Cerebellar cortex (tissue), 1 donor: ENCODE results near the gene NEK10.
A peak's percentile ranks its signal among the peaks of the same experiment; 100 is the strongest.

Source experiments
- DNase-seq: peaks from one replicate; pipeline ENCODE4 v3.0.0-alpha.2; 2015; ENCODE audit warnings: low spot score

NEK10 gene

DNA sequence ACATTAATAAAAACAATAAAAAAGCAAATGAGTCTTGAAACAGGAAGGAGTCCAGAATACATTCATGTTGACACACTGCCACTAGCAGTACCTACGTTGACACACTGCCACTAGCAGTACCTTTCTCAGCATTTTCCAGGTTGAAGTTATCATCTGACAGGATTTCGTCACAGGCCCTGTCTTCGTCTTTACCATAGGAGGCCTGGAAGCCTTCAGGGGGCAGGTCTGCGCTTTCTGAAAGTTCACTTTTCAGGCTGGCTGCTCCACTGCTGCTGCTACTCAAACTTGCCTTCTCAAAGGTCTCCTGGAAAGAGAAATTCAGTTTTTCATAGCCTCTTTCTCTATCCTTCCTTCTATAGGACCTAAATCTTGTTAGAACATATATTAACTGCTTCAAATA is 194.7 kb downstream of the NEK10 start:
- DNase-seq: no peak

DNA sequence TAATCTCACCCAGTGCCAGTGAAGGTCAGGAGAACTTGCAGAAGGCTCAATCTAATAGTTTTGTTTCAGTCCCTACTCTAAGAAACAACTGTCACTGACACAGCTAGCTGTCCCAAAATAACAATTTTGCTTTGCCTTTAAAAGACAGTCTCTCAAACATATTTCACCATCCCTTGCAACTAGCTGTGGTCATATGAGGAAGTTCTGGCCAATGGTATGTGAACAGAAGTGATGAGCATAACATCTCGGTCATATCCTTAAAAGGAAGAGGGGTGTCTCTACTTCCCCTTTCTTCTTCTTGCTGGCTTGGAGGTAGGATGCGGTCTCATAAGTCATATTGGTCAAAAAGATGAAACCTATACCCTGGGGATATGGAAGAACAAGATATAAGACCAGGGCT is 198.1 kb downstream of the NEK10 start:
- no peak for DNase-seq

DNA sequence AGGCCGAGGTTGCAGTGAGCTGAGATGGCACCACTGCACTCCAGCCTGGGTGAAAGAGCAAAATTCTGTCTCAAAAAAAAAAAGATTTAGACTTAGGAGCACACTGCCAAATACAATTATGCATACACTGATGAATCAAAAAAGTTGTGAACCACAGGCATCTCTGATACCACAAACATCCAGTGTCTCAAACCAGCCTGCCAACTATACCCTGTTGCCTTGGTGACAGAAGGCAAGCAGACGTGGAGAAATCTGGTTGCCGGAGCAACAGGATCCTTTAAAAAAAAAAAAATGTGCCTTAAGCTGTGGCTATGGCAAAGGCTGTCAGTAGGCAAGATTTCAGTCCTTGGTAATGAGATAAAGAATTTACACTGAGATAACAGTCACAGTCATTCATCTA is 202.3 kb downstream of the NEK10 start:
- peak; percentile 7 for DNase-seq

DNA sequence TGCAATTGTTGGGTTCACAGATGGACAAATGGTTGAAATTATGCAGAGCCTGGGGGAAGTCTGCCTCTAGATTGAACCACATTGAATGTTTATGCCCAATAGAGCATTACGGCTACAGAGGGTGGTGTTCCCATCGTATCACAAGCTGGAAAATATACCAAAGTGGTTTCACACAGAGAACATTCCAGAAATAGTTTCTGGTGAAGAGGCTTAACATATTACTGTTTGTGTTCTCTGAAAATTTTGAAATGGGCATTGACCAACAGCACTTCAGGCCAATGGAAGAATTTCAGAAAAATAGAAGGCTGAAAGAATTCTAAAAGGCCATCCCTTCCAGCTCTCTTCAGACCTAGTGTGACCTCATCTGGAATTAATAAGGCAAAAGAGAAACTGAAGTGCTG is 203.9 kb downstream of the NEK10 start:
- DNase-seq: no peak

DNA sequence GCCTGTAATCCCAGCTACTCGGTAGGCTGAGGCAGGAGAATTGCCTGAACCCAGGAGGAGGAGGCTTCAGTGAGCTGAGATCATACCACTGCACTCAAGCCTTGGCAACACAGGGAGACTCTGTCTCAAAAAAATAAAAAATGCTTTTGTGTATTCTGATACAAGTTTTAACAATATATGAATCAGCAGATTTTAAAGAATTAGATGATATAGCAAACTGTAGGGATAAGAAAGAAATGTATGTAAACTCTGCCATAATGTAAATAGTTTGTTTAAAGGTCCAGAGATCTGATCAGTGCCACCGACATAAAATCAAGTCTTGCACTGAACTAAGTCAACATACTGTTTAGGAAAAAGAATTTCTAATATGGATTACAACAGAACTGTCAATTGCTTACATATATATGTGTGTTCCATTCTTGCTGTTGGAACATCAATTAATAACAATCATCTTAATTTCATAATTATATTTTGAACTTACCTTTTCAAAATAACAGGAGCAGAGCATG is 208.3 kb downstream of the NEK10 start:
- DNase-seq: no peak

DNA sequence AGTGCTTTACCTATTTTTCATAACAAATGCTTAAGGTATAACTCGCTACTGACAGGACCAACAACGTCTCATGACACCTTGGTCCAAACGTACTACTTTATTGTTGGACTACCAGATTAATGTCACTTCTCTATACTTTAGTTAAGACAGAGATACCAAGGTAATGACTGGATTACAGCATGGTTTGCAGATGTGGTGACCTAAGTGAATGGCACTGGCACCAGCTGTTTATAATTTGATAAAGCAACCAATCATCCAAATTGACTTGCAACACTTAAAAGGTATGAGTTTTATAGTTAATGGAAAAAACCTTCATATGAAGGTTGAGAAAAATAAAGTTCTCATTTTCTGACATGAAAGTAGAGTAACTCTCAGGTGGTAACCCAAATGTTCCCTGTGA is 209.0 kb downstream of the NEK10 start:
- DNase-seq: no peak

DNA sequence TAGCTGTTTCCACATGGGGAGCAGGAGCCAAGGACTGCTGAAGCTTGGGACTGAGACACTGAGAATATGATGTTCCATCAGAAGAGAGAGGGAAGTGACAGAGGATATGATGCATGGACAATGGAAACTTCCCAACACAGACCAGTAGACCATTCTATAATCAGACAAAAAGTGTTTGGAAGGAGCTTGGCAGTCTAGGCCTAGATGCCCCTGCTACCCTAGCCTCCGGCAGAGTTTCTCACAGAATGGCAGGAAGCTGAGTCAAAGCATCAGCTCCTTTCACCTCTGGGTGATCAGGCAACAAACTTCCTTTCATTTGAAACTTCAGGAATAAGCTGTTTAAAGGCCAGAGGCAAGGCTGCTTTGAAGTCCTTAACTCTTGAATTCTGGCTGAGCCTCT is 222.0 kb downstream of the NEK10 start:
- DNase-seq: no peak

DNA sequence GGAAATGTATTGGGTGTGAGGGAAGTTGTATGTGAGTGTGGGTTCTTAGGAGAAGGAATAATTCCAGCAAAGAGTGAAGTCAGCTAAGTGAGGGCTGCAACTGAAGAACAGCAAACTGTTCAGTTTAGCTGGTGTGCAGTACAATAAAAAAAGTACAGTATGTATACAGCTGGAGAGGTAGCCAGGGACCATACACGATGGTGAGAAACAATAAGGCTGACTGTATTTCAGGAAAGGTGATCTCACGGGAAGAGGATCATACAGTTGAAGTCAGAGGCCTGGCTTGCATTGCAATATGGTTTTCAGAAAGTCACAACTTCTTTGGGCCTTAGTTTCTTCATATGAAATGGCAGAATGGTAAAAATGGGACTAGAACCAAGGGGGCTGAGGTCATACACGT is 222.4 kb downstream of the NEK10 start:
- DNase-seq: no peak

DNA sequence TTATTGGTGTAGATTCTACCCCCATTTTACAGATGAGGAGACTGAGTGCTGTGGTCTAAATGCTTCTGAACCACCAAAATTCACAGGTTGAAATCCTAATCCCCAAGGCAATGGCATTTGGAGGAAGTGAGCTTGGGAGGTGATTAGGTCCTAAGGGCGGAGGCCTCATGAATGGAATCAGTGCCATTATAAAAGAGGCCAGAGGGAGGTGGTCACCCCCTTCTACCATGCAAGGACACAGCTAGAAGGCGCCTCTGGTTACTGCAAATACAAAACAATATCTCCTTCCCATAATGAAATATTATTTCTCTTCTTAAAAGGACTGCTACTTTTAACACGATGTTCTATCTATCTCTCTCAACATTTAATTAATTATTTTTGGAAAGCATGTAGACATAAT is 223.5 kb downstream of the NEK10 start:
- no peak for DNase-seq

DNA sequence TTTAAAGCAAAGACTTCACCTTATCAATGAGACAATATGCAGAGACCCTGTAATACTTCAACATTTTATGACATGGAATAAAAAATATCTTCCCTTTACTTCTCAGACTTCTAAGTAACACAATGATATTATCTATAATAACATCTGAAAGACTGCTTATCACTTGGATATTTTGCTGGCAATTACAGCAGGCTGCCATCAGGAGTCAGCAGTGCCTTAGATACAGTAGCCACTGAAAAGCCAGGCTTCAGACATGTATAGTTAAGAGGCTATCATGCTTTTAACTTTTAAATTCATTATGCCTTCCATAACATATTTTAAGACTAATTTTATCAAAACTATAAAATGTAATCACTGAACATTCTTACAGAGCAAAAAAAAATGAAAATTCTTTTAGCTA is 227.5 kb downstream of the NEK10 start:
- no peak for DNase-seq

DNA sequence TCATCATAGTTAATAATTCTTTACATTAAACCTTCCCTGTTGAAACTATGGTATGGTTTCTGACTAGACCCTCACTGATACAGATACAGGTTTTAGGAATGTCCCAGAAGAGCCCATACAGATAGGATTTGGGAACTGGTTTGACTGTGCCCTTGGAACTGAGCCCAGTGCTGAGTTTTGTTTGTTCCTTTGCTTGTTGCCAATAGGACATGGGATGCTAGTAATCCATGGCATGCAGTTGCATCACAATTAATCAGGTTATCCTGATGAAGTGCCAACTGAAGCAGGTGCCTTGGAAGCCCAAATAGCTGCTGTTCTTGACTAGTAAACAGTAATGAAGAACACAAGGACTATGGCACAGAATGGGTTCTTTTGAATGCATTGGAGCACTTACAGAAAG is 230.6 kb downstream of the NEK10 start:
- no peak for DNase-seq

DNA sequence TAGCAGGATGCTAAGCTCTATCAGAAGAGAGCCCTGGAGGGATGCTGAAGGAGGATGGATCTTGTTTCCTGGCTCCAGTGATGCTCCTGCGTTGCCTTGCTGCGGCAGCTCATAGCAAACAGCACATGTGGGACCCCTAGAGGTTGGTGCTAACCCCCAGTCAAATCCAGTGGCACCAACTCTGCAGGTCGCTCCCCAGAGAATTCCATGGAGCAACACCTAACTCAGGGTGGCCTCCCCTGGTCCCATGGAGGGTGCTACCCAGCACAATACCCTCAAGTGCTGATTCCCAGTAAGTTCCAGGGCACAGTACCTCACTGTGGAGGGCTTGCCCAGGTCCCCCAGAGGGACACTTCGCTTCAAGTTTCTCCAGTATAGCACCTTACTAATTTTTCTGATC is 231.2 kb downstream of the NEK10 start:
- no peak for DNase-seq

DNA sequence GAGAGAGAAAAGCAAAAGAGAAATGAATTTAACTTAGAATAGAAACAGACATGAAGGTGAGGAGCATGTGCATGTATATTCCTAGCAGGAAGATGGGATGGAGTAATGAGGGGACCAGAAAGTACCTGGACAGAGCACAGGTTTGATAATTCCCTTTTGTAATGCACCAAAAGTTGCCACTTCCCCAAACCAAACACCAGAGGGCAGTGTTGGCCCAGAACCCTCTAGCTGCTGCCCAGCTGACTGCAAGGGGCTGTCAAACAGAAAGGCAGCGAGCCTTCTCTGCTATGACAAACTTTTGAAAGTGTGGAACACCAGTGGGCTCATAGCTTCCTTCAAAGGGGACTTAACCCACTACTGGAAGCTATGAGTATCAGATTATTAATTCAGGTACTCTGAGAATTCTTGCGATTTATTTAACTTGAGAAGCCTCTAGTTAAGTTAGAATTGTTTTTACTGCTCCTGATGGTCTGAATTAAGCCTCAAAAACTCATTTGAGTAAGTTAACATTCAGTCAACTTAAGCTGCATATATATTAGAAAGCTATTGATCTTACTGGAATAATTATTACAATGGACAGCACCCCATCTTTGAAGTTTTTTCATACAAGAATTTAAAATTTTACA is 234.9 kb downstream of the NEK10 start:
- peak; percentile 65 for DNase-seq

DNA sequence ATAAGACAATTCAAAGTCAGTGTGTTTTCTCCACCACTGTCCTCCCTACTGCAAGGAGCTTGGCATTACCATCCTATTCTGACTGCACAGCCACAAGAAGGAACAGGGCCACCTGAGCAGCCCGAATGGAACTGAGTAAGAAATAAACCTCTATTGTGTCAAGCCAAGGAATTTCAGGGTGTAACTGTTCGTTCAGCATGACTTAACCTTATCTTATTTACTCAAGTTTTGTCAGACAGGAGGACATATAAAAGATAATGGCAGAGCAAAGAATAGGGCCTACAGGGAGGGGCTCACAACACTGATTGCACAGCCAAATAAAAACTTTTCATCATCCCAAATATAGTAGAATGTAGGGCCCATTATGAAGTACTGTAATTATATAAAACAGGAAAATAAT is 236.1 kb downstream of the NEK10 start:
- no peak for DNase-seq

DNA sequence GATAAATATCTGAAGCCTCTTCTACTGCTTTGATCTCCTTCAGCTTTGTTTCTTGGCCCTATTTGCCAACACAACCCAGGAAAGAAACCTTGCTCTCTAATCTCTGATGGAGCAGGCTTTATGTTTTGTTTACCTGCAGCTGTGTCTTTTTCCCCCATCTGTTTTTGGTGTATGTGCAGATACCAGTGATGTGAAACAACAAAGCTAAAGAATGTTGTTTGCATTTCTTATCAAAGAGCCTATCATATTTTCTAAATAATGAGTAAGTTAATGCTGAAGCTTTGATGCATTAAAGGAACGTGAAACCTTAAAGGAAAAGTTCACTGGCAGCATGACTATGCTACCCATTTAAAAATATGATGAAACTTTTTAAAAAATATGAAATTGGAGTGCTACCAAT is 238.4 kb downstream of the NEK10 start:
- DNase-seq: no peak

DNA sequence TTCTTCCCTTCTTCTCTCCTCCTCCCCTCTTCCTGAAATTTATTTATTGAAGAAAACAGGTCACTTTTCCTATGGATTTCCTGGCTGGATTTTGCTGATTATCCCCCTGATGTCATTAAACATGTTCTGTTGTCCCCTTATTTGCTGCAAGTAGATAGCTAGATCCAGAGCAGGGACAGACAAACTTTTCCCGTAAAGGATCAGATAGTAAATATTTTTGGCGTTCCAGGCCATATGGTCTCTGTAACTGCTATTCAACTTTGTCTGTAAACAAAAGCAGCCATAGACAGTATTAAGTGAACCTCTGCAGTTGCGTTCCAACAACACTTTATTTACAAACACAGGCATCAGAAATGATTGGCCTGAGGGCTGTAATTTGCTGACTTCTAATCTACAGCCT is 241.3 kb downstream of the NEK10 start:
- DNase-seq: no peak

DNA sequence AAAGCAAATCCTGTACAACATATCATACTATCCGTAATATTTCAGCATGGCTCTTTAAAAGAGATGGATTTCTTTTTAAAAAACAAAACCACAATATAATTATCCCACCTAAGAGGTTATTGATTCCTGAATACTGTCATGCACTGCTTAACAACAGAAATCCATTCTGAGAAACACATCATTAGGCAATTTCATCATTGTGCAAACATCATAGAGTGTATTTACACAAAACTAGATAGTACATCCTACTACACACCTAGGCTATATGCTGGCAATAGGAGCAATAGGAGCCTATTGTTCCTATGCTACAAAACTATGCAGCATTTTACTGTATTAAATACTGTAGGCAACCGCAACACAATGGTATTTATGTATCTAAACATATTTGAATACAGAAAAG is 242.0 kb downstream of the NEK10 start:
- no peak for DNase-seq

DNA sequence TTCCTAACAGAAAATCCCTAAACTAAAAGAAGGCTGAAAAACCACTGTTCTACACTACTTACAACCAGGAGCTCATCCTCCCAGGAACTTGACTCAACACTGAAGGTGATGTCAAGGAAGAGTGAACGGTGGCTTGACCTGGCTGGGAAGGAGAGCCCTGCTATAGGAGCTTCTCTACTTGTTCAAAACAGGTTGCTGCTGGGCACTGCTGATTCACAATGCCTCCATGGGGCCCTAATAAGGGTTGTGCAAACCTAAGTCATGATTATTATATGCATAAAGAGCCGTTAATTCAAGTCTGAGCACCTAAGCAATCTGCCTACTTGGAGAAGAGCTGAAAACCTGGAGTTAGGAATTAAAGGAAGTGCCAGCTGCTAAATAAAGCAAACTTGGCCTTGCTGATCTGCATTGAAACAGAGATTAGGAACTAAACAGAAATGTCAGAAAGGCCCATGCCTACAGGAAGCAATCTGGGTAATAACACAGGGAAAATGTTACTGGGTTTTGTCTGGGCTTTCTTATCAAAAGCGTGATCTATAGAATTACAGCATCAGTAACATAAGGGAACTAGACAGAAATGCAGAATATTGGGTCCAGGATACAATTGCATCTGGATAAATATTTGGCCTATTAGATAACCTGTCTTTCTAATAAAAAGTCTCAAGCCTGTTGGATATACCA is 243.2 kb downstream of the NEK10 start:
- DNase-seq: no peak

DNA sequence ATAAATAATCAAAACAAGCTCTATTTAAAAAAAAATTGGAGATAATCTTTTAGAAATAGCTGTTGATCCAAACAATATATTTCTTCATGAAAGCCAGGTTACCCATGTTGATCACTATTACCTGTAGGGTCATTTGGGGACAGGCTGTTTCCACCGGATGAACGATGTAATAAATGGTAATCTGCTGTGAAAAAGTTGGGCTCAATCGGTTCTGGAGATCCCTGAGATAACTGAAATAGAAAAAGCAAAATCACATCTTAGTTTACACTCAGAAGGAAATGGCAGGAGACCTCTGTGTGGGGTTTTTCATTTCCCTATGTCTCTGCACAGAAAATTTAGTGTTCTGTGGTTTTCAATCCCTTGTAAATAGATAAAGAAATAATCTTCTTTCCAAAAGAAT is 249.5 kb downstream of the NEK10 start:
- DNase-seq: no peak

DNA sequence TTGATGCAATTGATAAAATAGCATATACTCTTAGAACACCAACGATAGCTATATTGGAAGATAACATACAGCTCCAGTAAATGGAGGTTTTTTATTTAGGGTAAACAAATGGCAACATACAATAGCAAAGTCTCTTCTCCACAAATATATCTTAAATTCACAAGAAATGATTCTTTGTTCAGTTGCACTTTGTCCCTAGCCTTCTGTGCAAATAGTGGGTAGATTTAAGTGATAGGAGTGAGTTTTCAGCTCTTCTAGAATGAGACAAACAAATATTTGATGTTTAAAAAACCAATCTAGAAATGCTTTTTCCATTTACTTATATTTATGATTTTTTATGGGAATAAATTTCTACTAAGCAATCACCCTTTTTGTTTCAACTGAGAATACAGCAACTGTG is 253.8 kb downstream of the NEK10 start:
- DNase-seq: no peak

DNA sequence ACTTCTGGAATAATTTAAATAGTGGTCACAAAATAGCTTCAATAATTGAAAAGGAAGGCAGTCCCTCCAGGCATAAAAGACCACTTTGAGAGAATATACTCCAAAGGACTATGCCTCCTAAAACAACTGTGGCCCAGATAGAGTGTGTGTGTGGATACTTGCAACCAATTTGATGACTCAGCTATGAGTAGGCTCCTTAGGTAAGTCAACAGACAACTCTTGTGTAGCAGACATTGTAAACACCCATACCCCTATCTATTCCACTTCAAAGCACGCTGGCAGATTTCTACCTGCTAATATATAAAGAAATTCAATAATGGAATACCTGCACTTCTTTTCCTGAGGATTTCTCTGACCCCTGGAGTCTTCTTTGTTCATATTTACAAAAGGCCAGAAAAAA is 254.5 kb downstream of the NEK10 start:
- DNase-seq: no peak

DNA sequence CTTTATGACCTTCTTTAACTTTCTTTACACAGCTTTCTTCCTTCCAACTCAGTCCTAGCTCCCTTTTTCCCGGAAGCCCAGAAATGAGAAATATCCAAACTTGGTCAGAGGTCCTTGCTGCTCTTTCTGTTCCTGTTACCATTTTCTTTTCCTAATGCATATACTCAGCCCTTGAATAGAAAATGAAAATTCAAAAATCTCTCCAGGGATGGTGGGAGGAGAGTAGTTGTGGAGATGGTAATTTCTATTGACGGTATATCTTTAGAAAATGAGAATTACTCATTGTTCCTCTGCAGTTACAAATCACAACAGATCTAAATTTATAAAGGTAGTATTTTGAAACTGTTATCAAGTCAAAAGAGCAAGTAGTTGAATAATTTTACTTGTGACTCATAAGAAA is 255.1 kb downstream of the NEK10 start:
- DNase-seq: no peak

DNA sequence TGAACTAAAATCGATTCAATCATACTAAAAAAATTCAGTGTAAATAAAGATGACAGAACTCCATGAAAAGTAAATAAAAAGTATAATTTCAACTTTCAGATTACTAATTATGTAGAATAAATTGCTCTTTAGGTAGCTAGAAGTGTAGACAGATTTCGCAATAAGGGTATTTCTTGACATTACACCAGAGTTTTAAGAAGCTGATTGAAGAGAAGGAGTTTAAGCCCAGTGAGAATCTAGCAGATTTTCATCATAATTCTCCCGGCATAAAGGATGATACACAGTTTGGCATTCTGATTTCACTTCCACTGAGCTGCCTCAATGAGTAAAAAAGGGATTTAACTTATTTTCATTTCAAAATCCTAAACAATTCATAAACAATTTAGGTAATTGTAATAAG is 259.2 kb downstream of the NEK10 start:
- DNase-seq: no peak

DNA sequence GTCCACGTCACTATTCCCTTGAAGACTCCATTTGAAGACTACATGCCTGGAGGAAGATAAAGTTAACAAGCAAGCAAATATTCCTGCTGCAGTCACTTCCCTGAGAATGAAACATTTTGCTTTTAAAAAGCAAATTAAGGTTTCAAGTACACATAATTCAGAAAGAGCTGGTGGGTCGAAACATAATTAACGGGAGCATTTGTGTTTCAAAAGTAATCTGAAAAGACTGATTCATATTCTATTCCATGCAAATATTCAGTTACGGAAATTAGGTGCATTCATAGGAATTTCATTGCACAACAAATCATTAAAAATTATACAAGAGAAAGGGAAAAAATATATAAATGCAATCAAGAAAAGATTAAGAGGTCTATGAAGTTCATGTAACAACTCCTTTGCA is 260.9 kb downstream of the NEK10 start:
- no peak for DNase-seq
